Activated CD8-positive, alpha-beta memory T cell treated with anti-CD3 and anti-CD28 coated beads for 4 hours (primary cell): ENCODE results near the gene HINFP.
A peak's percentile ranks its signal among the peaks of the same experiment; 100 is the strongest.

Experiments
- DNase-seq, 2 donors: peaks; one replicate each; pipeline ENCODE4 v3.0.0-alpha.2; 2020; ENCODE audit warnings: low read depth in 2 of 2

Gene HINFP, protein sequence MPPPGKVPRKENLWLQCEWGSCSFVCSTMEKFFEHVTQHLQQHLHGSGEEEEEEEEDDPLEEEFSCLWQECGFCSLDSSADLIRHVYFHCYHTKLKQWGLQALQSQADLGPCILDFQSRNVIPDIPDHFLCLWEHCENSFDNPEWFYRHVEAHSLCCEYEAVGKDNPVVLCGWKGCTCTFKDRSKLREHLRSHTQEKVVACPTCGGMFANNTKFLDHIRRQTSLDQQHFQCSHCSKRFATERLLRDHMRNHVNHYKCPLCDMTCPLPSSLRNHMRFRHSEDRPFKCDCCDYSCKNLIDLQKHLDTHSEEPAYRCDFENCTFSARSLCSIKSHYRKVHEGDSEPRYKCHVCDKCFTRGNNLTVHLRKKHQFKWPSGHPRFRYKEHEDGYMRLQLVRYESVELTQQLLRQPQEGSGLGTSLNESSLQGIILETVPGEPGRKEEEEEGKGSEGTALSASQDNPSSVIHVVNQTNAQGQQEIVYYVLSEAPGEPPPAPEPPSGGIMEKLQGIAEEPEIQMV

DNA sequence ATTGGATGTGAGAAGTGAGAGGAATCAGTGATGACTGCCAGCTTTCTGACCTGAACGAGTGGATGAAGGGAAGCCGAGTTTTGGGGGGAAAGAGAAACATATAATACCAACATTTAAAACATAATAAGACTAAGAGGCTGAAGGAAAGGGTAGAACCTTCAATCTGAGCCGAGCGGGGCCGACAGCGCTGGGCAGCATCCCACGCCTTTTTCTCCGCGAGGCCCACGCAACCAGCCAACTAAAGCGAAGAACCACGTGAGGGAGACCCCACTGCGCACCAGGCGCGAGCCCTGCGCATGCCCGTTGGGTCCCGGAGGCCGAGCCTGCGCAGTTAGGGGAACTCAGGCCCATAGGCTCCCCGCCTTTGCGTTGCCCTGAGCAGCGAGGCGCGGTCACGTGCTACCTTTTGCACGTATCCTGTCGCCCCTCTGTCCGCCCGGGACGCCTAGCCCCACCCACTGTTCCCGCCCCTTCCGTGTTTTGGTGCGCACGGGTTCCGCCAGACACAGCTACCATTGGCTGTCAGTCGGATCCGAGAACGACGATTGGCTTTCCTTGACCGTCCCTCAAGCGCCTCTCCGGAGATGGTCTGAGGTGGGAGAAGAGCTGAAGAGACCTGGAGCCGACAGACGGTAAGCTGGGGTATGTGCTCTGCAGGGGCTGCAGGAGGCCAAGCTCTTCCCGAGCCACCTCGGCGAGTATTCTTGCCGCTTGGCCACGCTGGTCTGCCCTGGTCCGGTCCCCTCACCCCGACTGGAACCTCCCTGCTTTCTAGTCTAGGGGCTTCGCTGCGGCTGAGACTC, at the start of gene HINFP:
Gene HINFP, plus strand, starts transcription at position 573 of the 803 bp plus-strand sequence. CDS start 5,365 bp downstream, outside the sequence.
- DNase-seq = peak; percentile 99 to 100

- DNase-seq = no peak
Measured at GRCh38 chr11:119077839-119078238, 43.5 kb upstream of the HINFP start.

DNA sequence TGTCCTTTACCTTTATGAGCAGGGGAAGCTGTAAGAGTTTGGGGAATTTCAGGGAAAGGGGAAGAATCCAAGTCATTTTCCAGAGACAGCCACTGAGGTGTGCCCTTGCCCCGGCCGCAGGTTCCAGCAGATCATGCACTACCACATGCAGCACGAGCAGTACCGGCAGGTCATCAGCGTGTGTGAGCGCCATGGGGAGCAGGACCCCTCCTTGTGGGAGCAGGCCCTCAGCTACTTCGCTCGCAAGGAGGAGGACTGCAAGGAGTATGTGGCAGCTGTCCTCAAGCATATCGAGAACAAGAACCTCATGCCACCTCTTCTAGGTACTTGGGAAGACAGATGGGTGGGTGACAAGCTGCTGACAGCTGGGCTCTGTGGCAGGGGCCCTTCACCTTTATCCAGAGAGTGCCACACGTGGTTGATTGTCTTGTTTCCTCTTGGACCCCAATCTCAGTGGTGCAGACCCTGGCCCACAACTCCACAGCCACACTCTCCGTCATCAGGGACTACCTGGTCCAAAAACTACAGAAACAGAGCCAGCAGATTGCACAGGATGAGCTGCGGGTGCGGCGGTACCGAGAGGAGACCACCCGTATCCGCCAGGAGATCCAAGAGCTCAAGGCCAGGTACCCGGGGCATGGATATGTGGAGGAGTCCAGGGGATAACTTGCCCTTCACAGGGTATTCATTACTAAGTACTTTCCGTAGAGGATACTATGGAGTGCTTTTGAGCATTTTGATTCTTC, 42.5 kb upstream of the HINFP start:
- DNase-seq = no peak

DNA sequence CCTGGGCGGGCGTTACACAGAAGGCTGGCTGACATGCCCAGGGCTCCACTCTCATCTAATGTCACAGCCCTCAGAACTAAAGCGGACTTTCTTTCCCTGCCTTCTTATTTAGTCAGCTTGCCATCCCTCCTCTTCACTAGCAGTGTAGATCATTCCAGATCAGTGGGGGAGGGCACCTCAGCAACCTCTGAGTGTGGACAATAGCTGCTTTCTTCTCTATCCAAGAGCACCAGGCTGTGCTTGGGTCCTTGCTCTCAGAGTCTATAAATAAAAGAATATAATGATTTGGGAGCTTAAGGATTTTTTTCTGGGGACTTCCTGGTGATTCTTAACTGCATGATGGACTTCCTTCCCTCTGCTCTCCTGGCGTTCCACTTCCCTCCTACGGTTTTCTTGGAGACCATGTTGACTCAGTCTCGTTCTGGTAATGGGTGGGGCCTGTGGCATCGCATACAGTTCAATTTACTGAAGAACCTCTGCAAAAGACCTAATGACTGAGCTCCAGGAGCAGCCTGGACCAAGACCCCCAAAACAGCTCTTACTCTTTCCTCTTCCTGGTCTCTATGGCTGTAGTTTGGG, 39.6 kb upstream of the HINFP start:
- no peak for DNase-seq

DNA sequence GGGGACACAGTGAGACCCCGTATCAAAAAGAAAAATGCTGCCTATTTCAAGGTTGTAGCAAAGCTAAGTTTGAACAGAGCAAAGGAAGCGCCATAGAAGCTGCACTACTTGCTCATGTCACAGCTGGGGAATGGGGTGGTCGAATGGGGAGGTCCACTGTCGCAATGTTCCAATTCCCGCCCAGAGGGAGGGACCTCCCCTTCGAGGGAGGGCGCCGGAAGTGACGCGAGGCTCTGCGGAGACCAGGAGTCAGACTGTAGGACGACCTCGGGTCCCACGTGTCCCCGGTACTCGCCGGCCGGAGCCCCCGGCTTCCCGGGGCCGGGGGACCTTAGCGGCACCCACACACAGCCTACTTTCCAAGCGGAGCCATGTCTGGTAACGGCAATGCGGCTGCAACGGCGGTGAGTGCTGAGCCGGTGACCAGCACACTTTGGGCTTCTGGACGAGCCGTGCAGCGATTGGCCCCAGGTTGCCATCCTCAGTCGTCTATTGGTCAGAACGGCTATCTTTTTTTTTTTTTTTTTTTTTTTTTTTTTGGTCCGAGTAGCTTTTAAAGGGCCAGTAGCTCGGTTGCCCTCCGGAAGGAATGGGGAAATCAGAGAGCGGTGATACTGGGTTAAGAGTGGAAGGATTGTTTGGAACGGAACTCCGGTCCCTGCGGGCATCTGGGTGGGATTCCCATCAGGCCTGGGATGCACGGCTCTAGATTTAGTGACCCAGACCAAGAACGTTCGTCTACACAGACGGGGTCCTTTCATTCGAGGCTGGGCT, 36.5 kb upstream of the HINFP start, which contains the start of gene HMBS:
Gene HMBS, plus strand, starts transcription at position 219 of the 774 bp plus-strand sequence. Its CDS starts 153 bp downstream, at position 372.
- peak; percentile 85 to 87 for DNase-seq

DNA sequence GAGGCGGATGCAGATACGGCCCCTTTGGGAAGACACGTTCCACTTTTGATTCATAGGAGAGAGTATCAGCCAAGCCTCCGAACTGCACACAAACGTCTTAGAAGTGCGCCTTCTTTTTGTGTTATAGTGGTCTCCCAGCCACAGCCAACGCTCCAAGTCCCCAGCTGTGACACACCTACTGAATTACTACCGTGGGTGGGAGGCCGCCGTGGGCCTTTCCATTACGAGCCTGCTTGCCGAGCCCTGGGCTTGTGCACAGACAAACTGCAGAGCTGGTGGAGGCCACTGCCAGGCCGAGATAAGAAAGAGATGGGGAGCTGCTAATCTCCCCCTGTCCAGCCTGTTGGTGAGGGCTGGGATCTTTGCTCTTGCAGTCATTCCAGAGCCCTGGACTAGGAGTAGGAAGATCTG, 35.9 kb upstream of the HINFP start:
- peak; percentile 16 to 36 for DNase-seq

- DNase-seq = no peak
Measured at GRCh38 chr11:119087123-119087522, 34.3 kb upstream of the HINFP start.

GRCh38 chr11:119087747-119088241, 33.6 kb upstream of the HINFP start:
- DNase-seq = no peak

- no peak for DNase-seq
Measured at GRCh38 chr11:119088406-119088805, 33.0 kb upstream of the HINFP start.

DNA sequence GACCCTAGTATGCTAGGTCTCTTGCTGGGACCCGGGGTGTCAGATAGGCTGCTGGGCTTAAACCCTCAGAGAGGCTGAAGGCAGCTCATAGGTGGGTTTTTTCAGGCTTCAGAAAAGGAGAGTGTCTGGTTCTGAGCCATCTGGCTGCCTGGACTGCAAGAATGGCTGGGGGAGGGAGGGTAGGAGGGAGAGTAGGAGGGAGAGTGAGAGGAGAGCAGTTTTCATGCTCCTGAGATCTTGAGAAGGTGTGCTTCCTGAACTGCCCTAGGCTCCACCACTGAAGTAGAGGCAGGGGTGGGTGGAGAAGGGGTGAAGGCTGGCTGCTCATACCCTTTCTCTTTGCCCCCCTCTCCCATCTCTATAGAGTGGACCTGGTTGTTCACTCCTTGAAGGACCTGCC, 32.1 kb upstream of the HINFP start:
- DNase-seq = no peak

DNA sequence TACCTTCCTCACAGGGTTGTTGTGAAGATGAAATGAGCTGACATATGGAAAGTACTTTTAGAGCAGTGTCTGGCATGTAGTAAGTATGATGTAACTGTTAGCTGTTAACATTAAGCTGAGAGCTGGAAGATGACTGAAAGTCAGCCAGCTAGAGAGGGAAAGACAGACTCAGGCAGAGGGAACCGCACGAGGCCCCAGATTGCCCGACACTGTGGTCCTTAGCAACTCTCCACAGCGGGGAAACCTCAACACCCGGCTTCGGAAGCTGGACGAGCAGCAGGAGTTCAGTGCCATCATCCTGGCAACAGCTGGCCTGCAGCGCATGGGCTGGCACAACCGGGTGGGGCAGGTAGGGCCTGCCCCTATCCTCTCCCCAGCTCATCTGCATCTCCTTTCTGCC, 30.2 kb upstream of the HINFP start:
- no peak for DNase-seq

- DNase-seq = no peak
Measured at GRCh38 chr11:119091966-119092879, 29.2 kb upstream of the HINFP start.

DNA sequence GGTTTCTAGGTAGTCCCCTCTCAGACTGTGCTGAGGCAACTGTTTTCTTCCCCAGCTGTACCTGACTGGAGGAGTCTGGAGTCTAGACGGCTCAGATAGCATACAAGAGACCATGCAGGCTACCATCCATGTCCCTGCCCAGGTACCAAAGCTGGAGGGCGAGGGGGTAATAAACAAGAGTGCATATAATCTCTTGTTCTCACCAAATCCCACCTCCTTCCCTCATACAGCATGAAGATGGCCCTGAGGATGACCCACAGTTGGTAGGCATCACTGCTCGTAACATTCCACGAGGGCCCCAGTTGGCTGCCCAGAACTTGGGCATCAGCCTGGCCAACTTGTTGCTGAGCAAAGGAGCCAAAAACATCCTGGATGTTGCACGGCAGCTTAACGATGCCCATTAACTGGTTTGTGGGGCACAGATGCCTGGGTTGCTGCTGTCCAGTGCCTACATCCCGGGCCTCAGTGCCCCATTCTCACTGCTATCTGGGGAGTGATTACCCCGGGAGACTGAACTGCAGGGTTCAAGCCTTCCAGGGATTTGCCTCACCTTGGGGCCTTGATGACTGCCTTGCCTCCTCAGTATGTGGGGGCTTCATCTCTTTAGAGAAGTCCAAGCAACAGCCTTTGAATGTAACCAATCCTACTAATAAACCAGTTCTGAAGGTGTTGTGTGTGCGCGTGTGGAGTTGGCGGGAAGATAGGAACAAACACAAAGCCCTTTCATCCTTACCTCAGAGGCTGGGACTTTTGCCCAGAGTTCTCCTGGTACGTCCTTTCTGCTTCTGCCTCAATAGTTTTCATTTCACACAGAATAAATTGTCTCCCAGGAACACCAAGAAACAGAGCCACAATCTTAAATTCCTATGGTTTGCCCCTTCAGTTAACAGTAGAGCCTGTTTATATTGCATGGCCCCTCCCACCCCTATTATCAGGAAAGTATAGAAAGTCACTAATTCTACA, 28.2 kb upstream of the HINFP start:
- no peak for DNase-seq

DNA sequence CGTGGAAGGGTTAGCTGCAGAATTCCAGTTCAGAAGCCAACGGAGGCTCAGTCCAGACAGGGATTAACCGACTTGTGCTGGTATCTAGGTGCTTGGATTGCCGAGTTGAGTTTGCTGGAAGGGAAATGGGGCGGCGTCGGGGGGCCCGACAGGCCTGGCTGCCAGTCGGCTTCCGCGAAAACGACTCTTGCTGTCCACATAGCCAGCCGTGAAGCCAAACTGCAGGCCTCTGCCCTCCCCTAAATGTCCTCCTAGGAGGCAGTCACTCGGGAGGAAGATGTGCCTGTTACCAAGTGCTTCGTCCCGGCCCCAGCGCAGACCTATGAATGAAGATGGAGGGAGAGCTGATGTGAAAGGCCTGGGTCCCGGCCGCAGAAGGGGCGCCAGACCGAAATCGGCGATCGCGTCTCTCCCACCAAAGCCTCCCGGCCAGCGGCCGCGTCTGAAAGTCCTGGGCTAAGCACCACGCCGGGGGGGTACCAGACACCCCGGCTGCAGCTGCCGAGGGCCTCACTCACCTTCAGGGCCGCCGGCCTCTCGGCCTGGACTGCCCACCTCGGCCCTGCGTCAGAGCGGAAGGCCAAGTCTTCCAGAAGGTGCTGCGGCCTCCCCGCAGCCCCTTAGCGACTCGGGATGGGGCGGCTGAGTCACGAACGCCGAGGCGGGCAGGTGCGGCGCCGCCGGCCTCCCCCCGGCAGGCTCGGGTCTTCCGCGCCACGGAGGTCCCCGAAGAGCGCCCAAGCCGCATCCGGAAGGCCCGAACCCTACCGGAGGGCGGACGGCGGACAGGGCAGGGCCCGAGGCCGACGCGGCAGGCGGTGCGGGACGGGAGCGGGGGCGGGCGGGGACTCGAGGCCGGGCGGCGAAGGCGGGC, 27.2 kb upstream of the HINFP start:
- peak; percentile 36 for DNase-seq

- DNase-seq = no peak
Measured at GRCh38 chr11:119094816-119095065, 26.6 kb upstream of the HINFP start.

DNA sequence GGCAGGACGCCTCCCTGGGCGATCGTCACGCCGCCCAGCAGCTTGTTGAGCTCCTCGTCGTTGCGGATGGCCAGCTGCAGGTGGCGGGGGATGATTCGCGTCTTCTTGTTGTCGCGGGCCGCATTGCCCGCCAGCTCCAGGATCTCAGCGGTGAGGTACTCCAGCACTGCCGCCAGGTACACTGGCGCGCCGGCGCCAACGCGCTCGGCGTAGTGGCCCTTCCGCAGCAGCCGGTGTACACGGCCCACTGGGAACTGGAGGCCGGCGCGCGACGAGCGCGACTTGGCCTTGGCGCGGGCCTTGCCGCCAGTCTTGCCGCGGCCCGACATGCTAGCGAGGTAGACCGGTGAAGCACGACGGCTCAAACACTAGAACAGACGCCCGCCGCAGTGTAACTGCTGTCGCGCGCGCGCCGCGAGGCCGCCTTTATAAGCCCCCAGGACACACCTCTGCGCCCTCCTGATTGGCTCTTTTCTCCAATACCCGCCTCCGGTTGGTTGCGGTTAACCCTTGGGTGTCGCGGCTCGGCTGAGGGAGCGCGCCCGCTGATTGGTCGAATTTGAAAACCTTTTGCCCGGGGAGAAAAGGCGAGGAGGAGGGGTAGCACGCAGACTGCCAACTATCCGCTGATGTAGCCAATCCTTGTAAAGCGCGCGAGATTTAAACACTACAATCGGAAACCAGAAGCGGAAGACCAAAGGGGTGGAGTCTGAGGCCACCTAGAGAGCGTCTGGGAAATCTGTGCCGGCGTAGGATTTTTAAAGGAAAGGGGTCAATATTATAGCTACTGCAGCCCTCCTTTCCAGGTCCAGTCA, 26.1 kb upstream of the HINFP start:
- DNase-seq = peak; percentile 98 to 100

DNA sequence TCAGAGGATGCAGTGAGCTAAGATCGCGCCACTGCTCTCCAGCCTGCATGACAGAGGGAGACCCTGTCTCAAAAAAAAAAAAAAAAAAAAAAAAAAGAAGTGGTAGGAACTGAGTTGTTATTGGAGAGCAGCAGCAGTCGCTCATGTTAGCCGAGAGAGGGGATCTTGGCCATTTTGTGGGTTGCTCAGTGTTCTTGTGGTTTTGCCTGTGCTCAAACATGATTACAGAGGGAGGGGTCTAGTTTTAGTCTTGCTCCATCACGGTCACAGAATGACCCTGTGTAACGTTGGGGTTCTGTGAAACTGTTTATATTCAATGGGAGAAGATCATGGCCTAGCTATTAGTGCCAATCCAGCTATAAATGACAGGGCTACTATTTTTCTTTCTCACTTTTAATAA, 21.7 kb upstream of the HINFP start:
- DNase-seq = no peak
